GM21737 (cell line): ENCODE data around the gene SORCS2.

Source experiments
- ATAC-seq: cut with Tn5 transposase; IDR thresholded peaks from one replicate; pipeline ENCODE4 v1.9.1; 2021; ENCODE audit warnings: mild to moderate bottlenecking, moderate library complexity; ENCODE audit not compliant: unreplicated experiment

SORCS2 gene

DNA sequence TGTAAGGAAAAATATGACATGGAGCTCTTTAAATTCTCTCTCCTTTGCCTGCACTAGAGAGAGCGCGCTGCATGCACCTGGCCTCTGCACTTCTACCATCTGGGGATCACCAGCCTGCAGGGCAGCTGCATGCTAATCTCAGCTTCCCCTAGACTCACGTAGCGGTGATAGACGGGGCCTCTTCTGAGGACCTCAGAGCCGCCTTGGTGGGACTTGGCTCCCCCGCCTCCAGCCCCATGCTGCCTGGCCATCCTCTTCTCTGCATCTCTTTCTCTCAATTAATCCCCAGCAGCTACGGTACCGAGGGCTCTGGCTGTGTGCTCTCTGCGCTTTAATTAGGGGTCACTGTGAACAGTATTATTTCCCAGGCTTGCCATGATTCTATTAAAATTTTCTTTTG, 295.2 kb downstream of the SORCS2 start:
- no peak for ATAC-seq

GRCh38 chr4:7487998-7488671, 295.8 kb downstream of the SORCS2 start:
- ATAC-seq = no peak

DNA sequence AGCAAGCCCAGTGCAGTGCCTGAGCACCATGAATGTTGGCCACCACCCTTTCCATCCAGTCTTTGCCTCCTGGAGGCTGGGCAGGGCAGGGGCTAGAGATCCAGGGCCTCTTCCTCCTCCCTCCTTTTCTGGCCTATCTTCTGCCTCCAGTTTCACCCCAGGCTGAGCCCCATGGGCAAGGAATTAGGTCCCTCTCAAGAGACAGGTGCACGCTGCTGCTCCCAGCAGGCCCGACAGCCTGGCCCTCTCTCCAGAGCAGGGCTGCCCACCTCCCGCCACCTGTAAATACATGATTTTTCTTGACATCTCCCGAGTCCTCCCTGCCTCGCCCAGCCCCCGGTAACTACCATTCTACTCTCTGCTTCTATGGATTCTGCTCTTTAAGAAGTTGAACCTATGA, 299.6 kb downstream of the SORCS2 start:
- no peak for ATAC-seq

DNA sequence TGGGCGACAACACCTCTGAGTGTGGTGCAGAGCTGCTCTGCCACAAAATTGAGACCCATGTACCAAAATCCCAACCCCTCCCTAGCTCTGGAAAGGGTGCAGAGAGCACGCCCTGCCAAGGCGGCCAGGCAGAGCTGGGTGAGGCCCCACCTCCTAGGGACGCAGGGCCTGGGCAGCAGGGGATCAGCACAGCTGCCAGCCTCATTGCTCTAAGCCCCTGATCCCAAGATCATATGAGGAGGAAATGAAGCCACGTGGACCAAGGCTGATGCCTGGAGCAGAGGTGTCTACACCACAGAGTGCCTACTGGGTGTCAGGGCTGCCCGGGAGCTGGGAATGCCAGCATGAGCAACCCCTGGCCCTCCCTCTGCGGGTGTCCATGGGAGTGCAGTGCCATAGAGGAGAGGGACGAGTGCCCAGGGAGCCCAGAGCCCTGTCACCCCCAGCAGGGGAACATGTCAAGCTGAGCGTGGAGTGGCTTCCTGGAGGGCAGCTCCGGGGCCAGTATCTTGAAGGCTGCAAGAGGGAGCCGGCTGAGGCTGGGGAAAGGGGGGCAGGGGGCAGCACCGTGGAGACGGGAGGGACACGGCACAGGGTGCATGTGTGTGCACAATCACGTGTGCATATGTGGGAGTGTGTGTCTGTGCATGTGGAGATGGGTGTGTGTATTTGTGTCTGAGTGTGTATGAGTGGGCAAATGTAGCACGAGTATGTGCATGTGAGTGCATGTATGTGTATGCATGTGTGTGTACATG, 306.3 kb downstream of the SORCS2 start:
- no peak for ATAC-seq

DNA sequence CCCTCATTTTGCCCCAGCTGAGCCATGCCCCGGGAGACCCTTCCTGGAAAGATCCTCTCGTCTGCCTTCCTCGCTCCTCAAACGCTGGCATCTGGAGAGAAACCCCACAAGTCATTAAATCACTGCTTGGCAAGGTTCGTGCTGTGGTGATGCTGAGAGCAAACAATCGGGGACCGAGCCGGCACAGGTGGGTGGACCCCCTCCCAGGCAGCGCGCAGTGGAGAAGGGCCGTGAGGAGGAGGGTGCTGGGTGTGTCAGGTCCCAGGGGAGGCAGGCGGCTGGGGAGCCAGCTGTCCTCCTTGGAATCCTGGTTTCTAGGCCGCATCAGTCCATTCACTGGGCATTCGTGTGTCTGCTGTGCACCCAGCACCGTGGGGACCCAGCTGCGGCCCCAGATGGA, 307.3 kb downstream of the SORCS2 start:
- ATAC-seq = no peak

GRCh38 chr4:7500404-7500803, 308.1 kb downstream of the SORCS2 start:
- ATAC-seq = no peak

DNA sequence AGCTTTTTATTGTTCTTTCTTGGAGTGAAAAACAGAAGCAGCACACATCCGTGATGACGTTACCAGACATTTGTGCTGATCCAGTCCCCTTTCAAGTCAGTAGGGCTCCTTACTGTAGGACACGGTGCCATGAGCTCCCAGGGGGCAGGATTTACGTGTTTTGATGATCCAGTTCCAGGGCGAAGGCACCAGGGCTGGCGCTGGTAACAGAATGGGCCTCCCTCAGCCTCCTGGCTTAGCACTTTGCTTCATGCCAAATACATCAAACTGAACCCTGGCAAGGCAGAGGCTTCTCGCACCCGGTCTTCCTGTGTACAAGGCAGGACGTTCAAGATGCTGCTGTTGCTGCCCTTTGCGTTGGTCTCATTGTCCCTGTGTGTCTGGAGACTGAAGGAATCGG, 309.0 kb downstream of the SORCS2 start:
- no peak for ATAC-seq

DNA sequence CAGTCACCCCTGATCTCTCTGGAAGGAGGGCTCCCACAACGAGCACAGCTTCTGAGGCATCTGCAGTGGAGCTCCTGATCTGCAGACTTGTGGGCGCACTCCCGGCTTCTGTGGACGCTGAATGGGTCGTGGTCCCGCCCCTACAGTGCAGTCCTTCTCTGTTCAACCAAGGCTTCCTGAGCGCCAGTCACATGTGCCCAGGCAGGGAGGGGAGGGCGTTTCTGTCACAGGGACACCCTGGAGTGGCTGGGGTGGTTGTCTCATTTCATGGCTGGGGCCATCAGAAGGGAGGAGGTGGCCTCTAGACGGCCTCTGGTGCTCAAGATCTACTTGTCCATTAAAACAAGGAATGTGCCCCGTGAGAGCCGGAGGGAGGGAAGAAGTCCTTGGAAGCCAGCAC, 309.5 kb downstream of the SORCS2 start:
- ATAC-seq = no peak

DNA sequence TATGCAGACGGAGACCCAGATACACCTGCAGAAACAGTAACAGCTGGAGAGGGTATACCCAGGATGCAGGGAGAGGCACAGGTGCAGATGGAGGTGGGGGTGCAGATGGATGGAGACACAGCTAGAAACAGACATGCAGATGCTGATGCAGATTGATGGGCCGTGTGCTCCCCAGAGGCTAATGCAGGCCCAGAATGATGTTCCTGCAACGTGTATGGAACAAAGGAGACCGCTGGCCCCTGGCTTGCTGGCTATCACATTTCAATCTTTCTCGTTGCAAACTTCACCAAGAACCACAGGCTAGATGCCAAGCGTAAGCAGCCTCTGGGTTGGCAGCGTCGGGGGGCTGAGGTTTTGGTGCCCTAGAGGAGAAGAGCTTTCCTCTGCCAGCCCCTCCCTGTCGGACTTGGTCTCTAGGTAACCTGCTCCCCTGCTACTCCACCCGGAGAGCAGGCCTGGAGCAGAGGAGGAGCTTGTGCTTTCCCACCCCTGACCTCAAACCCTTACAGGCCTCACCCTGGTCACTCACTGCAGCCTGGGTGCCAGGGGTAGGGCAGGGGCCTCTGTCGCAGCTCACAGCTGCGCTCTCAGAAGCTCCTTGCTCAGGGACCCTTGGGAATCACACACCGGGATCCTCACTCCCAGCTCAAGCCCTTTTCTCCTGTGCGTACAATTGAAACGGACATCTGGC, 311.4 kb downstream of the SORCS2 start:
- ATAC-seq = no peak

GRCh38 chr4:7505116-7505900, 313.0 kb downstream of the SORCS2 start:
- no peak for ATAC-seq

DNA sequence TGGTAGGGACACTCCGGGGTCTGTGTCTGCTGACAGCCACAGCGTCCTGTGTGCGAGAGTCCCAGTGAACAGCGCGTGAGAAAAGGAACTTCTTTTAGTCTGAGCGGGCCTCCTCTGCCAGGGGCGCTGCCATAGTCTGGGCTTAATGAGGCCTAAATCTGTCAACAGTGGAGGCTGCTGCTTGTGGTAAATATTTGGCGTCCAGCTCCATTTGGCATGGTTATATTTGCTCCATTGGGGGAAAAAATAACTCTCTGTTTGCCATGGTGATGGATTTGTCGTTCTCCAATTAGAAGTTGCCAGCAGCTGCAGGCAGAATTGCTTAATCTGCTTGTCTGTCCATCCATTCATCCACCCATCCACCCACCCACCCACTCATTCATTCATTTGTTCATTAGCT, 313.8 kb downstream of the SORCS2 start:
- ATAC-seq = no peak

DNA sequence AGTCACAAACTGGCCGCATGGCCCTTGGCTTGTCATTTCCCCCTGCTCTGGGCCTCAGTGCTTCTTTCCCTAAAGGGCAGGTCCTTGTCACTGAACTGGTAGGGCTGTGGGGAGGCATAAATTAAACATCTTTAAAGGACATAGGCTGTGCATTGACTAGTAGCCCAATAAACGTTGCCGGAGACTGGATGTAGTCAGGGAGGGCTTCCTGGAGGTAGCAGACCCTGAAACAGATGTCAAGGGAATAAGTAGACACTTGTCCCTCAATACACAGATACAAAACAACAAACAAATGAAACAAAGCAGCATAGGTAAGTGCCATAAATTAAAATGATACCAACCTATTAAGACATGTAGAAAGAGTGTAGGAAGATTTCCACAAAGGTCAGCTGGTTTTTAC, 314.2 kb downstream of the SORCS2 start:
- ATAC-seq = no peak

DNA sequence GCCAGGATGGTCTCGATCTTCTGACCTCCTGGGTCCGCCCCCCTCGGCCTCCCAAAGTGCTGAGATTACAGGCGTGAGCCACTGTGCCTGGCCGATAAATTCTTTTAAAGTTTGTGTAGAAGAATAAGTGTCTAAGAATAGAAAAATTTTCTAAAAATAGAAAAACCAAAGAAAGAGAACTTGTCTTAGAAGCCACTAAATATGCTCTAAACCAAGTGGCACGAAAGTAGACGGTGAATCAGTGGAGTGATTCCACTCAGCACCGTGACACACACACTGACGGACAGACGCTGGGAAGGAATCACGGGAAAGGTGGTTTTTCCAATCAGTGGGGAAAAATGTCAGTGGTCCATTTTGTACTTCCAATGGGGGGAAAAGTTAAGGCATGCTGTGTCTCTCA, 315.0 kb downstream of the SORCS2 start:
- no peak for ATAC-seq

- ATAC-seq = no peak
These were observed 317.7 kb downstream of the SORCS2 start for GRCh38 chr4:7510066-7510465.

GRCh38 chr4:7510538-7510937, 318.2 kb downstream of the SORCS2 start:
- no peak for ATAC-seq

GRCh38 chr4:7511525-7511924, 319.2 kb downstream of the SORCS2 start:
- no peak for ATAC-seq

- ATAC-seq = no peak
These were observed 320.1 kb downstream of the SORCS2 start for GRCh38 chr4:7512428-7512827.

DNA sequence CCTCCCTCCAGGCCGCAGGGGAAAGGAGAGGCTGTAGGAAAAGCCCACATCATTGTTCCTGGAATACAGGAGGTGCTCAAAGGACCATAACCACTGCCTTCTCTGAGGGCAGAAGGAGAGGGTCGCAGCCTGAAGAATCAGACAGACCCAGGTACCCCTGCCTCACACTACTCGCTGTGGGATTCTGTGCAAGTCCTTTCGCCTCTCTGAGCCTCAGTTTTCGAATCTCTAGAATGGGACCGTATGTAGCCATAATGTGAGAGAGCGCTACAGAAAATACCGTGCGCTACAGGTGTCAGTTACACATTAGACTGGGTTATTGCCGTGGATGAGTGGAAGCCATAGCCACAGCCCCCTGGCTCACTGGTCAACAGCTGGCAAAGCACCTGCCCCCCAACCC, 320.6 kb downstream of the SORCS2 start:
- ATAC-seq = no peak

DNA sequence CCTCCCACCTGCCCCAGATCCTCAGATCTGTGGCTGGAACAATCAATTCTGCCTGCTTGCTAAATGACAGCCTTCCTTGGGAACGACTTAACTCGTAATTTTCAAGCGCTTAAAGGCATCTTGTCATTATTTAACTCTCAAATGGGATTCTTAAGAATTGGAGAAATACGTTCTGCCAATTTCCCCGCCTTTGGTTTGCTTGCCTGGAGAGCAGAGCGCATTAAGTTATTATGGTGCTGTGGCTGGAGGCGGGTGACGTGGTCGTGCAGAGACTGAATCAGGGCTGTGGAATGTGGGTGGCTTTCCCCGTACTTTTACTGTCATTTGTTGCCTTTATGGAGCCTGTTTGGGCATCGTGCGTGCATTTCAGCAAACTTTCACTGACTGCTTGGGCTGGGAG, 321.3 kb downstream of the SORCS2 start:
- ATAC-seq = no peak

GRCh38 chr4:7514281-7514680, 321.9 kb downstream of the SORCS2 start:
- no peak for ATAC-seq

DNA sequence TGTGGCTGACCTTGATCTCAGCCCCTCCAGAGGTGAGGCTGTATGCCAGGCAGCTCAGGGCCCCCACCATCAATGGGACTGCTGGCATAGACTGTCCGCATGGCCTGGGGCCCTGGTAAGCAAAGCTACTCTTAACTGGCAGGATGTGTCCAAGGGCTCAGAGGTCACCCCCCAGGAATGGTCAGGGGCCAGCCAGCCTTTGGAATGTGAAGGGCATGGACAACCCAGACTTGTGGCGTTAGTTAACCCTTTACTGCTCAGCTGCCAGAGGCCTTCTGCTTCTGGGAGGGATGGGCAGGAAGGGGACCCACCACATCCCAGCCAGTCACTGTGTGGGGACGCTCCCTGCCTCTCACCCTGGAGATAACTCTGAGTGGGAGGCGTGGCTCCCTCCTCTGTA, 322.5 kb downstream of the SORCS2 start:
- no peak for ATAC-seq
